ENCODE measurements around the gene CACNA1A.
A peak's percentile ranks its signal among the peaks of the same experiment; 100 is the strongest.

- TF ChIP-seq CTCF (conservative IDR thresholded peaks at IDR 0.05; ENCODE audit: low read depth, low read length) (no peak), ELK1 (IDR thresholded peaks at IDR 0.05; ENCODE audit: borderline replicate concordance, low read depth, low read length) (no peak), CHD1 (IDR thresholded peaks at IDR 0.05; ENCODE audit: low read depth, low read length) (no peak), CEBPB (IDR thresholded peaks at IDR 0.05; ENCODE audit: low read depth, low read length) (0 out of 2 replicates have a peak, but pooled peaks have one; percentile 12), POLR2A (IDR thresholded peaks at IDR 0.05; ENCODE audit: low read depth, low read length) (no peak), MXI1 (IDR thresholded peaks at IDR 0.05; ENCODE audit: borderline replicate concordance, low read depth, low read length) (no peak), RCOR1 (IDR thresholded peaks at IDR 0.05; ENCODE audit: insufficient replicate concordance, low read length) (no peak), NFE2L2 (IDR thresholded peaks at IDR 0.05; ENCODE audit: low read depth, low read length) (no peak), RFX5 (IDR thresholded peaks at IDR 0.05; ENCODE audit: low read depth, low read length) (no peak), MAFK (IDR thresholded peaks at IDR 0.05; ENCODE audit: low read depth, low read length) (no peak), USF2 (IDR thresholded peaks at IDR 0.05; ENCODE audit: low read depth, low read length) (no peak), SMC3 (IDR thresholded peaks at IDR 0.05; ENCODE audit: low read depth, low read length) (no peak), RAD21 (IDR thresholded peaks at IDR 0.05; ENCODE audit: low read length) (no peak), BHLHE40 (IDR thresholded peaks at IDR 0.05; ENCODE audit: low read depth, low read length) (no peak)
Observed at GRCh38 chr19:13547102-13547501, 40.8 kb upstream of the CACNA1A start.

Data from IMR-90 (cell line).